ENCODE data around the gene NAT10.

NAT10 gene

DNA sequence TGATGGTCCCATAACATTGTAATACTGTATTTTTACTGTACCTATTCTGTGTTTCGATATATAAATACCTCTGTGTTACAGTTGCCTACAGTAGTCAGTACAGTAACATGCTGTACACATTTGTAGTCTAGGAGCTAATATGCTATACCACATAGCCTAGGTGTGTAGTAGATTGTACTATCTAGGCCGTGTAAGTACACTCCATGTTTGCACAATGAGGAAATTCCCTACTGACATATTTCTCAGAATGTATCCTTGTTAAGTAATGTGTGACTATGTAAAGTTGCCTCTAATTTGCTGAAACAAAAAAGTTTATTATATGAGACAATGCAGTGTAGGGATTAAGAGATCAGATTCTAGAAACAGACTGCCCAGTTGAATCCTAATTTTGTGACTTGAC, 32.6 kb upstream of the NAT10 start:
- no peak for TF ChIP-seq TAF1 (IDR thresholded peaks at IDR 0.05; ENCODE audit: borderline replicate concordance, insufficient read depth, low read length)
- no peak for TF ChIP-seq FOXP2 (optimal IDR thresholded peaks at IDR 0.05; ENCODE audit: borderline replicate concordance, extremely low read depth, extremely low read length, insufficient read depth)
- TF ChIP-seq SIN3A (IDR thresholded peaks at IDR 0.05; ENCODE audit: borderline replicate concordance, insufficient read depth, low read length), result no peak
- TF ChIP-seq, protein P1, sequence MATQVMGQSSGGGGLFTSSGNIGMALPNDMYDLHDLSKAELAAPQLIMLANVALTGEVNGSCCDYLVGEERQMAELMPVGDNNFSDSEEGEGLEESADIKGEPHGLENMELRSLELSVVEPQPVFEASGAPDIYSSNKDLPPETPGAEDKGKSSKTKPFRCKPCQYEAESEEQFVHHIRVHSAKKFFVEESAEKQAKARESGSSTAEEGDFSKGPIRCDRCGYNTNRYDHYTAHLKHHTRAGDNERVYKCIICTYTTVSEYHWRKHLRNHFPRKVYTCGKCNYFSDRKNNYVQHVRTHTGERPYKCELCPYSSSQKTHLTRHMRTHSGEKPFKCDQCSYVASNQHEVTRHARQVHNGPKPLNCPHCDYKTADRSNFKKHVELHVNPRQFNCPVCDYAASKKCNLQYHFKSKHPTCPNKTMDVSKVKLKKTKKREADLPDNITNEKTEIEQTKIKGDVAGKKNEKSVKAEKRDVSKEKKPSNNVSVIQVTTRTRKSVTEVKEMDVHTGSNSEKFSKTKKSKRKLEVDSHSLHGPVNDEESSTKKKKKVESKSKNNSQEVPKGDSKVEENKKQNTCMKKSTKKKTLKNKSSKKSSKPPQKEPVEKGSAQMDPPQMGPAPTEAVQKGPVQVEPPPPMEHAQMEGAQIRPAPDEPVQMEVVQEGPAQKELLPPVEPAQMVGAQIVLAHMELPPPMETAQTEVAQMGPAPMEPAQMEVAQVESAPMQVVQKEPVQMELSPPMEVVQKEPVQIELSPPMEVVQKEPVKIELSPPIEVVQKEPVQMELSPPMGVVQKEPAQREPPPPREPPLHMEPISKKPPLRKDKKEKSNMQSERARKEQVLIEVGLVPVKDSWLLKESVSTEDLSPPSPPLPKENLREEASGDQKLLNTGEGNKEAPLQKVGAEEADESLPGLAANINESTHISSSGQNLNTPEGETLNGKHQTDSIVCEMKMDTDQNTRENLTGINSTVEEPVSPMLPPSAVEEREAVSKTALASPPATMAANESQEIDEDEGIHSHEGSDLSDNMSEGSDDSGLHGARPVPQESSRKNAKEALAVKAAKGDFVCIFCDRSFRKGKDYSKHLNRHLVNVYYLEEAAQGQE (IDR thresholded peaks at IDR 0.05; ENCODE audit: insufficient read depth in 1 of 2, low read depth in 2 of 2, low read length in 2 of 2), result no peak
- TF ChIP-seq POLR2AphosphoS5 (IDR thresholded peaks at IDR 0.05; ENCODE audit: low read depth, low read length), result no peak

DNA sequence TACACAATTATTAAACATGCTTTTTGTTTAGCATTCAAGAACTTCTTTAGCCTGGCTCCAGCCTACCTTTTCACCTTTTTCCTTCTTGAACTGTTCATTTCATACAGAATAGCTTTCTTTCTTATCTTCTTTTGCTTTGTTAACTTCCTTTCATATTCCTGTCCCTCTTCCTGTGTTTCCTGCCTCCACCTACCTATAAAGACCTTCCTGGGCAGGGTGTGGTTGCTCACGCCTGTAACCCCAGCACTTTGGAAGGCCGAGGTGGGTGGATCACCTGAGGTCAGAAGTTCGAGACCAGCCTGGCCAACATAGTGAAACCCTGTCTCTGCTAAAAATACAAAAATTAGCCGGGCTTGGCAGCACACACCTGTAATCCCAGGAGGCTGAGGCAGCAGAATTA, 31.0 kb upstream of the NAT10 start:
- TF ChIP-seq FOXP2 (optimal IDR thresholded peaks at IDR 0.05; ENCODE audit: borderline replicate concordance, extremely low read depth, extremely low read length, insufficient read depth) (no peak), TAF1 (IDR thresholded peaks at IDR 0.05; ENCODE audit: borderline replicate concordance, insufficient read depth, low read length) (no peak), SIN3A (IDR thresholded peaks at IDR 0.05; ENCODE audit: borderline replicate concordance, insufficient read depth, low read length) (no peak), POLR2AphosphoS5 (IDR thresholded peaks at IDR 0.05; ENCODE audit: low read depth, low read length) (no peak)
- TF ChIP-seq, protein P1 (IDR thresholded peaks at IDR 0.05; ENCODE audit: insufficient read depth in 1 of 2, low read depth in 2 of 2, low read length in 2 of 2), result no peak

DNA sequence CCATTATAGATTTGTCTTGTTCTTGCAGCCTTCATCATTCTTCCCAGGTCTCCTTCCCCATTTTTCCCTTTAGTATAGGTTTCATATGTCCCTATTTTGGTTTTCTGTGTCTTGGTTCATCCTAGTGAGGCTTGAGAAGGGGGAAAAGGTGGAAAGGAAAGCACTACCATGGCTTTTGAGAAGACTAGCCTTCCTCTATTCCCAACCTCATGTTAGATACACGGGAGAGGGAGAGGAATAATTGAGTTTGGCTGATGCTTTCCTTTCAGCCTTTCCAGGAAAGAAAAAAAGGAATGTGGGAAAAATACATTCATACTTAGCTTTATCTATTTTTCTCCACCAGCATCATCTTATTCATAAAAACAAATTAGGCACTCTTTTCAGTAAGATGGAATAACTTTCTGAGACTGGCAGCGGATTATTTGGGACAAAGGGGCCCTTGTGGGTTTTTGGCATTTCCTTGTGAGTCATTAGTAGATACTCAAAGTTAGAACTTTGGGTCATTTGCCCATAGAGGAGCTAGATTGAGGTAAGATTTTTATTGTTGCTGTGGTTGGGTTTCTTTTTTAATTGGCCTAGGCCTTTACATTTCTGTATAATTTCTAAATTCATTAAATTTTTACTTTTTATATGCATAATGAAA, 30.1 kb upstream of the NAT10 start:
- TF ChIP-seq FOXP2 (optimal IDR thresholded peaks at IDR 0.05; ENCODE audit: borderline replicate concordance, extremely low read depth, extremely low read length, insufficient read depth), result no peak
- no peak for TF ChIP-seq POLR2AphosphoS5 (IDR thresholded peaks at IDR 0.05; ENCODE audit: low read depth, low read length)
- TF ChIP-seq TAF1 (IDR thresholded peaks at IDR 0.05; ENCODE audit: borderline replicate concordance, insufficient read depth, low read length), result no peak
- TF ChIP-seq, protein P1 (IDR thresholded peaks at IDR 0.05; ENCODE audit: insufficient read depth in 1 of 2, low read depth in 2 of 2, low read length in 2 of 2), result no peak
- no peak for TF ChIP-seq SIN3A (IDR thresholded peaks at IDR 0.05; ENCODE audit: borderline replicate concordance, insufficient read depth, low read length)

DNA sequence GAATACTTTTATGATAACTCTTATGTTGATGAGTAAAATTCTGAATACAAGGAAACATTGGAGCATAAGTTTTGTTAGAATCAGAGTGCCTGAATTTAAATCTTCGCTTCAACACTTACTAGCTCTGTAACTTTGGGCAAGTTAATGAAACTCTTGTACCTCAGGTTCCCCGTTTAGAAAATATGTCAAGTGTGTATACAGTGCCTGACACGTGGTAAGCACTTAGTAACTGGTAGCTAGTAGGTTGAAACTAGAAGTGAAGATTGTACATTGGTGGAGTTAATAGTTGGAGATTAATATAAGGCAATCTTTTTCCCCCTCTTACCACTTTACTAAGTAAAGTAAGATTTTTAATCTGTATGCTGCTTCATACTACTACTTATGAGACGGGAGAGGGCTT, 24.8 kb upstream of the NAT10 start:
- TF ChIP-seq POLR2AphosphoS5 (IDR thresholded peaks at IDR 0.05; ENCODE audit: low read depth, low read length), result no peak
- TF ChIP-seq FOXP2 (optimal IDR thresholded peaks at IDR 0.05; ENCODE audit: borderline replicate concordance, extremely low read depth, extremely low read length, insufficient read depth), result no peak
- no peak for TF ChIP-seq TAF1 (IDR thresholded peaks at IDR 0.05; ENCODE audit: borderline replicate concordance, insufficient read depth, low read length)
- no peak for TF ChIP-seq SIN3A (IDR thresholded peaks at IDR 0.05; ENCODE audit: borderline replicate concordance, insufficient read depth, low read length)
- TF ChIP-seq, protein P1 (IDR thresholded peaks at IDR 0.05; ENCODE audit: insufficient read depth in 1 of 2, low read depth in 2 of 2, low read length in 2 of 2), result no peak
